Upper lobe of left lung (tissue), 6 donors: ENCODE measurements around the gene GRAMD4. TPM values are rescaled to one million over a fixed set of nuclear protein-coding genes. Genes with fewer than 3 reads are reported as not detected.

Source experiments
- ATAC-seq, 2 donors: fragments of 200-7000 bp; cut with Tn5 transposase; one replicate each; pipeline ENCODE4 v1.9.1; 2022; ENCODE audit warnings: mild to moderate bottlenecking in 2 of 2, moderate library complexity in 2 of 2; ENCODE audit not compliant: low FRiP score in 2 of 2
- DNase-seq, 2 donors: peaks; one replicate each; pipeline ENCODE4 v3.0.0-alpha.2; 2019 to 2020
- H3K27ac ChIP-seq, 4 donors: fragments of 200-600 bp; sonication (generic); one replicate each; pipeline ENCODE4 v1.5.1; 2016 to 2019
- H3K27me3 ChIP-seq, 4 donors: fragments of 200-600 bp; sonication (generic); one replicate each; pipeline ENCODE4 v1.5.1; 2017 to 2019
- H3K36me3 ChIP-seq, 4 donors: fragments of 200-600 bp; sonication (generic); one replicate each; pipeline ENCODE4 v1.5.1; 2016 to 2019
- H3K4me1 ChIP-seq, 4 donors: fragments of 200-600 bp; sonication (generic); one replicate each; pipeline ENCODE4 v1.5.1; 2018 to 2019
- H3K4me3 ChIP-seq, 4 donors: fragments of 200-600 bp; sonication (generic); one replicate each; pipeline ENCODE4 v1.5.1; 2017 to 2019; ENCODE audit warnings: mild to moderate bottlenecking in 2 of 4, moderate library complexity in 1 of 4
- H3K9me3 ChIP-seq, 4 donors: fragments of 200-600 bp; sonication (generic); one replicate each; pipeline ENCODE4 v1.5.1; 2018 to 2019
- EP300 ChIP-seq, 4 donors: sonication (generic); formaldehyde crosslinking; IDR thresholded peaks; one replicate each; pipeline ENCODE4 v1.5.1; 2017; ENCODE audit warnings: antibody characterized with exemption in 4 of 4, control low read depth in 2 of 4
- POLR2A ChIP-seq, 4 donors: fragments of 450-650 bp; IDR thresholded peaks; one replicate each; pipeline ENCODE4 v1.5.1; 2016 to 2017; ENCODE audit warnings: antibody characterized with exemption in 4 of 4, mild to moderate bottlenecking in 2 of 4
- POLR2AphosphoS5 ChIP-seq, 2 donors: sonication (generic); formaldehyde crosslinking; IDR thresholded peaks; one replicate each; pipeline ENCODE4 v1.5.1; 2017; ENCODE audit warnings: antibody characterized with exemption in 2 of 2
- WGBS, 2 donors: methylation state at CpG; one replicate each; pipeline ENCODE4 v1.1.5; 2017 to 2018; 5-methylcytosine and 5-hydroxymethylcytosine counted together
- total RNA-seq, 6 donors: library from RNA; depleted of rRNA in 4 of 6; stranded (reverse); fragments of >200 nt in 4 of 6; gene quantifications; one replicate each; pipeline versions ENCODE4 v1.1.0 to v1.2.1, GENCODE V29; 2016 to 2021
- TF ChIP-seq, protein P1 (sequence below), 6 experiments: fragments of 450-650 bp in 4 of 6; fragments of 200-600 bp in 2 of 6; sonication (generic) in 2 of 6; IDR thresholded peaks; one replicate each; pipeline ENCODE4 v1.5.1; 2016 to 2019; ENCODE audit warnings: antibody characterized with exemption in 6 of 6
- donor health status: DM: no; HTN: no; CAD: no; lungs with moderate emphysema.
- donor health status: DM: no; HTN: yes; CAD: no; lungs with severe emphysema.

The GRAMD4 gene
- total RNA-seq, 6 donors from 2014 or later, result 59.8 to 302 (median 104) TPM

DNA sequence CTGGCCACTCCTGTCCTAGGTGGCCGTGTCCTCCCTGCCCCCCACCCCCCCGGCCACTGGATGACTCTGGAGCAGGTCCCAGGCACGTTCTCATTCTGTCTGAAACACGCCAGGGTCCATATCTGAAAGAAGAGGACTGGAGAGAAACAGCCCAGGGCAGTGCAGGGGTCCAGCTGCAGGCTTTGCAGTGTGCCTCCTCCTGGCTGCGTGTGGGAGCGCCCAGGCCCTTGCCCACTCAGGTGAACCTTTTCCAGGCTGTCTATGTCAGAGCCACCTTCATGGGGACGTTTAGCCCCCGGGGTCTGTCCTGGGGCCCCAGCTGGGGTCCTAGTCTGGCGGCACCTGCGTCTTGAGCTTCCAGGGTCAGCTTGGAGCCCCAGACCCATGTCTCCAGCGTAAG is 15.6 kb downstream of the GRAMD4 start:
- no peaks in the 10 kb centered on the region for H3K27me3 ChIP-seq
- peak overlapping the region in 2 of 4 donors; percentile 43 to 59 for H3K27ac ChIP-seq
- ATAC-seq (no peak), DNase-seq (peak; percentile 46 to 61)
- no peaks in the 10 kb centered on the region for H3K9me3 ChIP-seq
- 83% methylated on average over 11 of the region's 11 CpGs; no CpG with 5 or more reads in 1 of the 2 donors for WGBS, 2 donors
- no peak overlapping the region for H3K4me3 ChIP-seq
- peaks cover 0 to 5% (median 0%) of the 10 kb centered on the region in 4 donors for H3K36me3 ChIP-seq
- H3K4me1 ChIP-seq, result peaks cover 0 to 17% (median 6%) of the 10 kb centered on the region in 4 donors
- TF ChIP-seq, protein P1, sequence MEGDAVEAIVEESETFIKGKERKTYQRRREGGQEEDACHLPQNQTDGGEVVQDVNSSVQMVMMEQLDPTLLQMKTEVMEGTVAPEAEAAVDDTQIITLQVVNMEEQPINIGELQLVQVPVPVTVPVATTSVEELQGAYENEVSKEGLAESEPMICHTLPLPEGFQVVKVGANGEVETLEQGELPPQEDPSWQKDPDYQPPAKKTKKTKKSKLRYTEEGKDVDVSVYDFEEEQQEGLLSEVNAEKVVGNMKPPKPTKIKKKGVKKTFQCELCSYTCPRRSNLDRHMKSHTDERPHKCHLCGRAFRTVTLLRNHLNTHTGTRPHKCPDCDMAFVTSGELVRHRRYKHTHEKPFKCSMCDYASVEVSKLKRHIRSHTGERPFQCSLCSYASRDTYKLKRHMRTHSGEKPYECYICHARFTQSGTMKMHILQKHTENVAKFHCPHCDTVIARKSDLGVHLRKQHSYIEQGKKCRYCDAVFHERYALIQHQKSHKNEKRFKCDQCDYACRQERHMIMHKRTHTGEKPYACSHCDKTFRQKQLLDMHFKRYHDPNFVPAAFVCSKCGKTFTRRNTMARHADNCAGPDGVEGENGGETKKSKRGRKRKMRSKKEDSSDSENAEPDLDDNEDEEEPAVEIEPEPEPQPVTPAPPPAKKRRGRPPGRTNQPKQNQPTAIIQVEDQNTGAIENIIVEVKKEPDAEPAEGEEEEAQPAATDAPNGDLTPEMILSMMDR (IDR thresholded peaks at IDR 0.05), result peak in 2 of 6 experiments; percentile 6 to 14
- no peak for TF ChIP-seq POLR2AphosphoS5 (IDR thresholded peaks at IDR 0.05)
- no peak for TF ChIP-seq POLR2A (IDR thresholded peaks at IDR 0.05)
- no peak for TF ChIP-seq EP300 (IDR thresholded peaks at IDR 0.05)

DNA sequence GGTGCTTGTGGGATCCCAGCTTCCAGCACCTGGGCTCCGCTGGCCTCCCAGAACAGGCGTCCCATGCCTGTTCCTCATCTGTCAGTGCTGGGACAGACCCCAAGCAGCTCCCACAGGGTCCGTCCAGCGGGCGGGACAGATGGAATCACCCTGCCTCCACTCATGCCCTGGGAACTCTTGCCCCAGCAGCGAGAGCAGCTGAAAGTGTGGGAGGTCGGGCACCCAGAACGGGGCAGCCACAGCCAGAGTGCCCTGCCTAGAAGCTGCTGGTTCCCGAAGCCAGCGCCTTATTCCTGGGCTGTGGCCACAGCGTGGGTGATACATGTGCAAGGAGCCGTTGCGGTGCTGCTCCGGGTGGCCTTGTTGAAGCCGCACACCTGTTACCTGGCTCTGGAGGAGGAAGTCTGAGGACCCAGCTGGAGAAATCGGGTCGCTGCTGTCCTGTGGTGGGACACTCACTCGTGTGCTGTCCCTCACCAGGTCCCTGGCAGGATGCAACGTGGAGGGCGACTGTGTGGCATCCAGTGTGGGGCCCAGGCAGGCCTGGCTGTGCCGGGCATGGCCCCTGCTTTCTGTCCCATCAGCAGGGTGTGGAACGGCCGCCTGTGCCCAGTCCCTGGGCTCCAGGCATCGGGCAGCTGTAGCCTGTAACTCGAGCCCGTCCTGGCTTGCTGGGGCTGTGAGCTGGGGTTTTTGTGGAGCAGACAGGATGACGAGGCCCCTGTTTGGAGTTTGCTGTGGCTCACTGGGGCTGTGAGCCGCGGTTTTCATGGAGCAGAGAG is 16.2 kb downstream of the GRAMD4 start:
- Histone ChIP-seq H3K4me1 (peaks cover 0 to 17% (median 6%) of the 10 kb centered on the region in 4 donors), H3K4me3 (no peak overlapping the region), H3K27ac (peak overlapping the region in 1 of 4 donors; percentile 59), H3K27me3 (no peaks in the 10 kb centered on the region), H3K9me3 (no peaks in the 10 kb centered on the region), H3K36me3 (no peaks in the 10 kb centered on the region)
- ATAC-seq (no peak), DNase-seq (peak in 1 of 2 donors; percentile 68)
- TF ChIP-seq, protein P1 (IDR thresholded peaks at IDR 0.05), result no peak
- WGBS, 2 donors, result 87 to 93% methylated on average over 16 to 19 of the region's 29 CpGs

DNA sequence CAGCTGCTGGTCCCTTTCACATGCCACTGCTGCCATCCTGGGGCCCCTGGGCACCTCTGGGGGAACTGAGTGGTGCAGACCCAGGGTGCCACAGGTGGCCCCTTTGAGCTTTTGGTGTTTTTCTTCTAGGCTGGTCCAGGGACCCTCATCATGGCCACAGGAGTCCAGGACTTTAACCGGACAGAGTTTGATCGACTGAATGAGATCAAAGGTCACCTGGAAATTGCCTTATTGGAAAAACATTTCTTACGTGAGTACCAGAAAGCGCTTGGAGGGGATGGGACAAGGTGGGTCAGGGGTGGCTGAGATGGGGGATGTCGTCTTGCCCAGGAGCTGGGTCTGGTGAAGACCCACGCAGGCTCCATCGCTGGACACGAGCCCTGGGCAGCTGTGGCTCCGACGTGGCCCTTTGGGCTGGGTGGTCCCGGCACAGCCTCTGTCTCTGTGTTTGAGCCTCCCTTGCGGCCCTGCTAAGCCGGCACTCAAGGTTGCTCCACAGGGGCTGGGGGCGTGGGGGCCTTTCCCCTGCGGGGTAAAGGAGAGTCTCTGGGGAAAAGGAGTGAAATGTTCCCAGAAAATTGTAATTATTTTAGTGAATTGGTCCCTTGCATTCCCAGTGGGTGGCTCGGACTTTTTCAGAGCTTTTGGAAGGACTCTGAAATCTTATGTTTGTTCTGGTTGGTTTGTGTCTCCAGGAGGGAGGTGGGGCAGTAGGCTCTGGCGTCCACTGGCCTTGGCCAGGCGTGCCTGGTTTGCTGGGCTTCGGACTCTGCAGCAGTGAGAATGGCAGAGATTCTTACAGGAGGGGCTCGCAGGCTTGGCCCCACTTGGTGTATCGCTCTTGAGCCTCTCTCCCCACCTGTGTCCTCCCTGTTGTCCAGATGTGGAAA is 17.8 kb downstream of the GRAMD4 start:
- H3K27me3 ChIP-seq, result no peaks in the 10 kb centered on the region
- H3K36me3 ChIP-seq, result no peaks in the 10 kb centered on the region
- H3K4me1 ChIP-seq, result peaks cover 0 to 17% (median 6%) of the 10 kb centered on the region in 4 donors
- DNase-seq, result no peak
- TF ChIP-seq, protein P1 (IDR thresholded peaks at IDR 0.05), result no peak
- no peak for TF ChIP-seq POLR2AphosphoS5 (IDR thresholded peaks at IDR 0.05)
- ATAC-seq, result no peak
- 93 to 94% methylated on average over 11 to 21 of the region's 21 CpGs for WGBS, 2 donors
- H3K27ac ChIP-seq, result no peak overlapping the region
- H3K9me3 ChIP-seq, result no peaks in the 10 kb centered on the region
- H3K4me3 ChIP-seq, result no peak overlapping the region

DNA sequence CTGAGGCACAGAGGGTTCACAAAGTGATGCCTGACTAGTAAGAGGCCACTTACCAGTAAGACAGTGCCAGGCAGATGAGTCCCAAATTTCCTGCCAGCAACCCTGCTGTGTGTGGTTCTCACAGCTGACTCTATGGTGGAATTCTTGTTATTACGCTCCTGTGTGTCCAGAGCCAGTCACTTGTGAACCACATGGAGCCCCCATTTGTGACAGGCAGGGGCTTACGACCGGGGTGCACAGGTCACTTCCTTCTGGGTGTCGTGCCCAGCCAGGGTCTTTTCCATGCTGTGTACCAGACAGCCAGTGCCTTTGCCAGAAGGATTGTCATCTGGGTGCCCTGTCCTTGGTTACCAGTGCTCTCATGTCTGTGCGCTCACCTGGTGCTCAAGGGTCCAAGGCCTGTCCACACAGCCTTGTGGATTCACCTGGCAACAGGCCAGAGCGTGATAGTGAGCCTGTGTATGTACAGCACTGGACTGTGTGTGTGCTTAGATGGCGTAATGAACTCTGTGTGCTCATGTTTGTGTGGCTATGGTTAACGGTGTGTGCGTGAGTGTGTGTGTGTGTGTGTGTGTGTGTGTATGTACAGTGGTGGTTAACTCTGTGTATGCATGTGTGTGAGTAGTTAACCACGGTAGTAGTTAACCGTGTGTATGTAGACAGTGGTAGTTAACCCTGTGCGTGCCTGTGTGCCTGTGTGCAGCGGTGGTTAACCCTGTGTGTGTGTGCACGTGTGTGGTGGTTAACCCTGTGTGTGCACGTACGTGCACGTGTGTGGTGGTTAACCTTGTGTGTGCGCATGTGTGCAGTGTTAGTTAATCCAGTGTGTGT is 18.6 kb downstream of the GRAMD4 start:
- DNase-seq (peak in 1 of 2 donors; percentile 49), ATAC-seq (peak; percentile 33 to 60)
- Histone ChIP-seq H3K27ac (no peak overlapping the region), H3K4me3 (no peak overlapping the region), H3K27me3 (no peaks in the 10 kb centered on the region), H3K36me3 (no peaks in the 10 kb centered on the region), H3K9me3 (no peaks in the 10 kb centered on the region), H3K4me1 (peaks cover 0 to 11% (median 5%) of the 10 kb centered on the region in 4 donors)
- 69 to 72% methylated on average over 15 to 18 of the region's 18 CpGs for WGBS, 2 donors
- TF ChIP-seq POLR2AphosphoS5 (IDR thresholded peaks at IDR 0.05) (no peak), POLR2A (IDR thresholded peaks at IDR 0.05) (no peak), EP300 (IDR thresholded peaks at IDR 0.05) (no peak)
- TF ChIP-seq, protein P1 (IDR thresholded peaks at IDR 0.05), result no peak
